ENCODE data around the gene SORCS2.

DNA sequence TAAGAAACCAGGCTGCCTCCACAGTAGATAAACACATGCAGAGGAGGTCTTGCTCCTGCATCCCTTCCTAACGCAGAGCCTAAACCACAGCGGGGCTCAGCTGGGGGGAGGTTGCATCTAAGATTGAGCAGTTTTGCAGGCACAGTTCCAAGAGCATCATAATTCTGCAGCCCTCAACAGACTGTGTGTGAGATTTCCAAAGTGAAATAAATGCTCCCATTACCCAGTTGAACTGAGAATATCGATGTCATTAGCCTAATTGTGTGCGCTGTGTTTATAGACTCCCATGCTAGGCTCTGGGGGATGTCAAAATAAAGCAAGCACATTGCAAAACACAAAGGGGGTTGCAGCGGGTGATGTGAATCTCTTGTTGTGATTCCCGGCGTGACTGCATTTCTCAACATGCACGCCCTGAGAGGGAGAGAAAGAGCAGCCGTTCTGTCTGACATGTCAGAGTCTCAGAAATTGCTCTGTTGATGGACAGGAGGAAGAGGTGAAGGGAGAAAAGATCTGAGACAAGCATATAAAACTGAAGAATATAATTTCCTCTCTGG lies 392.3 kb downstream of the SORCS2 start:
- TF ChIP-seq CTCF (IDR thresholded peaks at IDR 0.05; ENCODE audit: low read depth, low read length, poor library complexity, severe bottlenecking) = no peak
- TF ChIP-seq EZH2phosphoT487 (IDR thresholded peaks at IDR 0.05; ENCODE audit: borderline replicate concordance, low read length) = no peak

Data from DOHH2 (cell line).